Activated naive CD8-positive, alpha-beta T cell treated with anti-CD3 and anti-CD28 coated beads, Interleukin-2, amount 10 ng/mL, durations not matched to agents 7 days and 5 days (primary cell): ENCODE results near the gene TMEM54. TPM values are rescaled to one million over a fixed set of nuclear protein-coding genes. Genes with fewer than 3 reads are reported as not detected.

Experiments
- ATAC-seq: fragments of 150-1000 bp; cut with Tn5 transposase; one replicate; pipeline ENCODE4 v1.10.0; 2021; ENCODE audit warnings: low read depth, moderate library complexity
- POLR2A ChIA-PET: fragments of 350-600 bp; sonication (Branson Sonifier 250); formaldehyde crosslinking; loops from one replicate; lab custom pipeline; 2021; ENCODE audit warnings: antibody characterized with exemption; lab: Charles Lee
- DNase-seq: peaks from one replicate; pipeline ENCODE4 v3.0.0; 2021
- H3K27ac Mint-ChIP-seq: one replicate; pipeline ENCODE4 v1.8.0; 2022; ENCODE audit warnings: mild to moderate bottlenecking, mixed read lengths
- H3K27me3 Mint-ChIP-seq: one replicate; pipeline ENCODE4 v1.8.0; 2022; ENCODE audit warnings: mild to moderate bottlenecking, moderate library complexity, mixed read lengths
- H3K36me3 Mint-ChIP-seq: one replicate; pipeline ENCODE4 v1.8.0; 2021; ENCODE audit warnings: mild to moderate bottlenecking, mixed read lengths
- H3K4me1 Mint-ChIP-seq: one replicate; pipeline ENCODE4 v1.8.0; 2021; ENCODE audit warnings: mixed read lengths
- H3K4me3 Mint-ChIP-seq: one replicate; pipeline ENCODE4 v1.8.0; 2022; ENCODE audit warnings: mild to moderate bottlenecking, moderate library complexity, mixed read lengths
- H3K9me3 Mint-ChIP-seq: one replicate; pipeline ENCODE4 v1.8.0; 2021; ENCODE audit warnings: mixed read lengths
- total RNA-seq, 2 experiments: library from RNA; stranded (reverse); gene quantifications; one replicate each; pipeline ENCODE4 v1.2.3, GENCODE V29; 2021

TMEM54 gene
- total RNA-seq, 2 experiments from 2014 or later, result not detected

GRCh38 chr1:32895325-32896215, 5.6 kb downstream of the TMEM54 start:
- H3K27ac Mint-ChIP-seq, result no peak overlapping the region
- DNase-seq, result peak; percentile 27
- H3K4me3 Mint-ChIP-seq, result no peak overlapping the region
- POLR2A ChIA-PET, result no interaction called here
- ATAC-seq, result no peak
- H3K9me3 Mint-ChIP-seq, result no peaks in the 10 kb centered on the region
- H3K4me1 Mint-ChIP-seq, result peaks cover 3% of the 10 kb centered on the region
- H3K36me3 Mint-ChIP-seq, result peaks cover 2% of the 10 kb centered on the region
- H3K27me3 Mint-ChIP-seq, result peaks cover 69% of the 10 kb centered on the region

- H3K9me3 Mint-ChIP-seq, result no peaks in the 10 kb centered on the region
- POLR2A ChIA-PET, result no interaction called here
- H3K4me3 Mint-ChIP-seq, result no peak overlapping the region
- H3K36me3 Mint-ChIP-seq, result peaks cover 2% of the 10 kb centered on the region
- H3K27me3 Mint-ChIP-seq, result peaks cover 67% of the 10 kb centered on the region
- DNase-seq (no peak), ATAC-seq (no peak)
- H3K4me1 Mint-ChIP-seq, result peaks cover 3% of the 10 kb centered on the region
- H3K27ac Mint-ChIP-seq, result no peak overlapping the region
Observed at GRCh38 chr1:32894681-32895080, 6.5 kb downstream of the TMEM54 start.

- H3K4me3 Mint-ChIP-seq, result peak overlapping the region; percentile 54
- H3K4me1 Mint-ChIP-seq, result peaks cover 3% of the 10 kb centered on the region
- POLR2A ChIA-PET, result no interaction called here
- H3K9me3 Mint-ChIP-seq, result no peaks in the 10 kb centered on the region
- no peak for DNase-seq
- ATAC-seq, result no peak
- no peak overlapping the region for H3K27ac Mint-ChIP-seq
- peaks cover 2% of the 10 kb centered on the region for H3K36me3 Mint-ChIP-seq
- peaks cover 68% of the 10 kb centered on the region for H3K27me3 Mint-ChIP-seq
Observed at GRCh38 chr1:32894019-32894600, 7.1 kb downstream of the TMEM54 start.

GRCh38 chr1:32893198-32894018, 7.8 kb downstream of the TMEM54 start:
- H3K4me1 Mint-ChIP-seq, result peaks cover 3% of the 10 kb centered on the region
- DNase-seq (peak; percentile 46), ATAC-seq (peak; percentile 29)
- H3K4me3 Mint-ChIP-seq, result peak overlapping the region; percentile 55
- POLR2A ChIA-PET, result no interaction called here
- H3K27ac Mint-ChIP-seq, result no peak overlapping the region
- H3K9me3 Mint-ChIP-seq, result no peaks in the 10 kb centered on the region
- peaks cover 63% of the 10 kb centered on the region for H3K27me3 Mint-ChIP-seq
- H3K36me3 Mint-ChIP-seq, result peaks cover 2% of the 10 kb centered on the region

GRCh38 chr1:32892368-32893197, 8.6 kb downstream of the TMEM54 start:
- DNase-seq (peak; percentile 68), ATAC-seq (peak; percentile 70)

GRCh38 chr1:32891630-32892029, 9.6 kb downstream of the TMEM54 start:
- Mint-ChIP-seq H3K9me3 (no peaks in the 10 kb centered on the region), H3K4me3 (no peak overlapping the region), H3K27ac (no peak overlapping the region), H3K36me3 (peaks cover 2% of the 10 kb centered on the region), H3K27me3 (peaks cover 68% of the 10 kb centered on the region), H3K4me1 (peaks cover 3% of the 10 kb centered on the region)
- no peak for ATAC-seq
- POLR2A ChIA-PET, result no interaction called here
- DNase-seq, result no peak

More at GRCh38 chr1:32892368-32893197, 8.6 kb downstream of the TMEM54 start:
- Mint-ChIP-seq H3K4me3 (peak overlapping the region; percentile 37), H3K27me3 (peaks cover 66% of the 10 kb centered on the region), H3K27ac (no peak overlapping the region), H3K4me1 (peaks cover 3% of the 10 kb centered on the region), H3K9me3 (no peaks in the 10 kb centered on the region), H3K36me3 (peaks cover 2% of the 10 kb centered on the region)
- POLR2A ChIA-PET, result interaction anchor here (0.6 kb wide), 1 partner anchor 128 kb away, joined by 3 read pairs; no protein-coding TSS in a partner anchor

- POLR2A ChIA-PET, result no interaction called here
- Mint-ChIP-seq H3K36me3 (peaks cover 2% of the 10 kb centered on the region), H3K4me1 (peaks cover 3% of the 10 kb centered on the region), H3K27me3 (peaks cover 66% of the 10 kb centered on the region), H3K27ac (no peak overlapping the region), H3K4me3 (no peak overlapping the region), H3K9me3 (no peaks in the 10 kb centered on the region)
- DNase-seq (peak; percentile 10), ATAC-seq (no peak)
Observed at GRCh38 chr1:32891241-32891570, 10.0 kb downstream of the TMEM54 start.

GRCh38 chr1:32890516-32891240, 10.5 kb downstream of the TMEM54 start:
- peaks cover 2% of the 10 kb centered on the region for H3K36me3 Mint-ChIP-seq
- peaks cover 68% of the 10 kb centered on the region for H3K27me3 Mint-ChIP-seq
- no peaks in the 10 kb centered on the region for H3K9me3 Mint-ChIP-seq
- H3K4me1 Mint-ChIP-seq, result peaks cover 3% of the 10 kb centered on the region
- ATAC-seq (no peak), DNase-seq (no peak)
- H3K27ac Mint-ChIP-seq, result no peak overlapping the region
- no peak overlapping the region for H3K4me3 Mint-ChIP-seq
- POLR2A ChIA-PET, result no interaction called here

- DNase-seq, result no peak
- H3K27me3 Mint-ChIP-seq, result peaks cover 74% of the 10 kb centered on the region
- H3K9me3 Mint-ChIP-seq, result no peaks in the 10 kb centered on the region
- H3K4me1 Mint-ChIP-seq, result peaks cover 3% of the 10 kb centered on the region
- no peak for ATAC-seq
- no peak overlapping the region for H3K4me3 Mint-ChIP-seq
- H3K36me3 Mint-ChIP-seq, result peaks cover 2% of the 10 kb centered on the region
- no peak overlapping the region for H3K27ac Mint-ChIP-seq
- POLR2A ChIA-PET, result no interaction called here
Observed at GRCh38 chr1:32889731-32890278, 11.4 kb downstream of the TMEM54 start.

GRCh38 chr1:32888677-32889420, 12.3 kb downstream of the TMEM54 start:
- Mint-ChIP-seq H3K4me3 (no peak overlapping the region), H3K27me3 (peaks cover 78% of the 10 kb centered on the region), H3K4me1 (peaks cover 3% of the 10 kb centered on the region), H3K27ac (no peak overlapping the region), H3K9me3 (no peaks in the 10 kb centered on the region), H3K36me3 (peaks cover 2% of the 10 kb centered on the region)
- POLR2A ChIA-PET, result no interaction called here
- no peak for ATAC-seq
- no peak for DNase-seq

GRCh38 chr1:32888134-32888533, 13.1 kb downstream of the TMEM54 start:
- no peaks in the 10 kb centered on the region for H3K9me3 Mint-ChIP-seq
- no peak for ATAC-seq
- H3K27me3 Mint-ChIP-seq, result peaks cover 79% of the 10 kb centered on the region
- DNase-seq, result no peak
- no peak overlapping the region for H3K27ac Mint-ChIP-seq
- POLR2A ChIA-PET, result no interaction called here
- H3K4me1 Mint-ChIP-seq, result peaks cover 3% of the 10 kb centered on the region
- no peak overlapping the region for H3K4me3 Mint-ChIP-seq
- H3K36me3 Mint-ChIP-seq, result peaks cover 2% of the 10 kb centered on the region
